HCT116 (cell line): ENCODE data around the gene SLC24A3. TPM values are rescaled to one million over a fixed set of nuclear protein-coding genes. Genes with fewer than 3 reads are reported as not detected.

ENCODE experiments used
- ATAC-seq: fragments of 200-7000 bp; cut with Tn5 transposase; 2 replicates; pipeline ENCODE4 v1.9.1; 2020; ENCODE audit warnings: mild to moderate bottlenecking, moderate library complexity
- BruUV-seq: library from RNA; stranded (reverse); fragments of 400-500 nt; replicated peaks from 2 replicates; lab custom pipeline; 2021; lab: Mats Ljungman, UMichigan
- CTCF ChIA-PET: fragments of 300-600 bp; sonication (Branson Sonifier 250); formaldehyde crosslinking; loops from one replicate; lab custom pipeline; 2021; ENCODE audit warnings: antibody characterized with exemption; lab: Charles Lee
- POLR2A ChIA-PET: fragments of 300-600, 350-600 bp; sonication (Branson Sonifier 250); formaldehyde crosslinking; loops from one replicate; lab custom pipeline; 2021; ENCODE audit warnings: antibody characterized with exemption; lab: Charles Lee
- RAD21 ChIA-PET, 2 experiments: fragments of 300-600 bp; sonication (Branson Sonifier 250); formaldehyde crosslinking; loops; one replicate each; lab custom pipeline; 2023; ENCODE audit warnings: low total read pairs in 2 of 2; ENCODE audit not compliant: uncharacterized antibody in 2 of 2, unreplicated experiment in 2 of 2, low non-redundant PET in 1 of 2; lab: Charles Lee
- DNase-seq: peaks from one replicate; pipeline ENCODE4 v3.0.0-alpha.2; 2010; ENCODE audit warnings: low read depth, low spot score
- H2AFZ ChIP-seq: fragments of 200-600 bp; shearing (Covaris generic), sonication (generic); 2 replicates; pipeline ENCODE4 v1.6.1; 2017; ENCODE audit warnings: low read depth, mixed run types, mixed read lengths, antibody characterized with exemption, low read length; ENCODE audit not compliant: poor library complexity, severe bottlenecking
- H3K27ac ChIP-seq: 2 replicates; pipeline ENCODE4 v1.5.1; 2012; ENCODE audit warnings: low read depth, low read length
- H3K27me3 ChIP-seq: fragments of 200-600 bp; sonication (generic); 2 replicates; pipeline ENCODE4 v1.6.1; 2016; ENCODE audit warnings: mixed run types, low read length, mixed read lengths; ENCODE audit not compliant: insufficient read depth
- H3K36me3 ChIP-seq, 2 experiments: fragments of 200-500 bp in 1 of 2; fragments of 200-600 bp in 1 of 2; sonication (Bioruptor generic) in 1 of 2; sonication (generic) in 1 of 2; 2 replicates each; pipeline versions ENCODE4 v1.5.1 to v1.6.1; 2014 to 2016; ENCODE audit warnings: low read length in 2 of 2, inconsistent platforms in 1 of 2, mixed read lengths in 1 of 2, mixed run types in 1 of 2; ENCODE audit not compliant: insufficient read depth in 2 of 2, control insufficient read depth in 1 of 2
- H3K4me1 ChIP-seq, 2 experiments: fragments of 200-600 bp in 1 of 2; sonication (generic) in 1 of 2; 2 replicates each; pipeline versions ENCODE4 v1.5.1 to v1.6.1; 2012 to 2017; ENCODE audit warnings: low read length in 2 of 2, inconsistent platforms in 1 of 2, mild to moderate bottlenecking in 1 of 2, mixed read lengths in 1 of 2, mixed run types in 1 of 2, moderate library complexity in 1 of 2; ENCODE audit not compliant: insufficient read depth in 2 of 2, control insufficient read depth in 1 of 2
- H3K4me2 ChIP-seq: fragments of 200-600 bp; sonication (generic); 2 replicates; pipeline ENCODE4 v1.6.1; 2017; ENCODE audit warnings: mixed run types, low read length, mixed read lengths
- H3K4me3 ChIP-seq, 2 experiments: fragments of 200-600 bp in 1 of 2; sonication (generic) in 1 of 2; replicated peaks in 1 of 2; 2 replicates each; pipeline ENCODE4 v1.5.1; 2011 to 2016; ENCODE audit warnings: low read length in 2 of 2, control low read depth in 1 of 2, low read depth in 1 of 2, mild to moderate bottlenecking in 1 of 2, mixed read lengths in 1 of 2, mixed run types in 1 of 2
- H3K79me2 ChIP-seq: fragments of 200-600 bp; sonication (generic); 2 replicates; pipeline ENCODE4 v1.6.1; 2017; ENCODE audit warnings: mild to moderate bottlenecking, mixed run types, low read length, moderate library complexity, mixed read lengths; ENCODE audit not compliant: insufficient read depth
- H3K9ac ChIP-seq: fragments of 200-600 bp; sonication (generic); 2 replicates; pipeline ENCODE4 v1.6.1; 2016; ENCODE audit warnings: low read length, mixed read lengths
- H3K9me2 ChIP-seq: fragments of 200-600 bp; sonication (generic), shearing (Covaris generic); 2 replicates; pipeline ENCODE4 v1.6.1; 2017; ENCODE audit warnings: mixed run types, mild to moderate bottlenecking, moderate library complexity; ENCODE audit not compliant: insufficient read depth
- H3K9me3 ChIP-seq, 2 experiments: fragments of 200-500 bp in 1 of 2; fragments of 200-600 bp in 1 of 2; sonication (Bioruptor generic) in 1 of 2; sonication (generic) in 1 of 2; 2 replicates each; pipeline ENCODE4 v1.6.1; 2014 to 2017; ENCODE audit warnings: low read length in 2 of 2, mixed read lengths in 2 of 2, inconsistent platforms in 1 of 2, low read depth in 1 of 2, mild to moderate bottlenecking in 1 of 2, mixed run types in 1 of 2, moderate library complexity in 1 of 2; ENCODE audit not compliant: control insufficient read depth in 1 of 2, insufficient read depth in 1 of 2
- H4K20me1 ChIP-seq: fragments of 200-600 bp; sonication (generic), shearing (Covaris generic); 2 replicates; pipeline ENCODE4 v1.6.1; 2017; ENCODE audit warnings: mixed run types, mild to moderate bottlenecking, moderate library complexity; ENCODE audit not compliant: insufficient read depth
- CEBPB ChIP-seq: IDR thresholded peaks from 2 replicates; pipeline ENCODE4 v1.6.1; 2012; ENCODE audit warnings: low read depth
- EGR1 ChIP-seq: IDR thresholded peaks from 2 replicates; pipeline ENCODE4 v1.6.1; 2012; ENCODE audit warnings: low read depth
- ELF1 ChIP-seq: IDR thresholded peaks from 2 replicates; pipeline ENCODE4 v1.6.1; 2012; ENCODE audit warnings: low read depth, borderline replicate concordance
- EZH2 ChIP-seq: fragments of 200-600 bp; sonication (generic); IDR thresholded peaks from 2 replicates; pipeline ENCODE4 v1.6.1; 2017; ENCODE audit warnings: antibody characterized with exemption, mixed run types
- EZH2phosphoT487 ChIP-seq: fragments of 200-600 bp; IDR thresholded peaks from 2 replicates; pipeline ENCODE4 v1.6.1; 2018; ENCODE audit warnings: antibody characterized with exemption, borderline replicate concordance
- FOSL1 ChIP-seq: IDR thresholded peaks from 2 replicates; pipeline ENCODE4 v1.6.1; 2012; ENCODE audit warnings: low read depth
- JUND ChIP-seq: IDR thresholded peaks from 2 replicates; pipeline ENCODE4 v1.6.1; 2012
- POLR2AphosphoS5 ChIP-seq: IDR thresholded peaks from 2 replicates; pipeline ENCODE4 v1.6.1; 2011; ENCODE audit warnings: mild to moderate bottlenecking, low read depth, low read length, moderate library complexity
- RAD21 ChIP-seq: IDR thresholded peaks from 2 replicates; pipeline ENCODE4 v1.6.1; 2012; ENCODE audit warnings: low read depth, mild to moderate bottlenecking
- SIN3A ChIP-seq: IDR thresholded peaks from 2 replicates; pipeline ENCODE4 v1.6.1; 2012; ENCODE audit warnings: low read depth
- SP1 ChIP-seq: IDR thresholded peaks from 2 replicates; pipeline ENCODE4 v1.6.1; 2012; ENCODE audit warnings: low read depth
- TCF7L2 ChIP-seq: IDR thresholded peaks from 2 replicates; pipeline ENCODE4 v1.7.0; 2011; ENCODE audit warnings: borderline replicate concordance, inconsistent platforms; ENCODE audit not compliant: insufficient read depth, insufficient read length; ENCODE audit errors: extremely low read depth
- YY1 ChIP-seq: IDR thresholded peaks from 2 replicates; pipeline ENCODE4 v1.6.1; 2011; ENCODE audit warnings: low read length, low read depth, moderate library complexity, mild to moderate bottlenecking; ENCODE audit not compliant: insufficient replicate concordance; ENCODE audit errors: extremely low read depth
- ZFX ChIP-seq: fragments of 450-650 bp; IDR thresholded peaks from 2 replicates; pipeline ENCODE4 v1.6.1; 2017
- intact Hi-C: fragments of 100-400 bp; cut with micrococcal nuclease; formaldehyde crosslinking; loops from 2 replicates; pipeline ENCODE4 v1.10.0; 2022
- total RNA-seq: library from RNA; stranded (reverse); gene quantifications from one replicate; pipeline ENCODE4 v1.2.1, GENCODE V29; 2021; ENCODE audit not compliant: unreplicated experiment
- TF ChIP-seq, protein P1 (sequence below): IDR thresholded peaks from 2 replicates; pipeline ENCODE4 v1.6.1; 2012; ENCODE audit warnings: low read depth
- TF ChIP-seq, protein P2 (sequence below): IDR thresholded peaks from 2 replicates; pipeline ENCODE4 v1.6.1; 2012
- TF ChIP-seq, protein P3 (sequence below): IDR thresholded peaks from 2 replicates; pipeline ENCODE4 v1.6.1; 2011; ENCODE audit warnings: mild to moderate bottlenecking, low read length, moderate library complexity; ENCODE audit not compliant: insufficient replicate concordance; ENCODE audit errors: extremely low read depth
- TF ChIP-seq, protein P4 (sequence below): IDR thresholded peaks from 2 replicates; pipeline ENCODE4 v1.6.1; 2012

The SLC24A3 gene
- total RNA-seq, 1 experiment from 2014 or later = not detected

DNA sequence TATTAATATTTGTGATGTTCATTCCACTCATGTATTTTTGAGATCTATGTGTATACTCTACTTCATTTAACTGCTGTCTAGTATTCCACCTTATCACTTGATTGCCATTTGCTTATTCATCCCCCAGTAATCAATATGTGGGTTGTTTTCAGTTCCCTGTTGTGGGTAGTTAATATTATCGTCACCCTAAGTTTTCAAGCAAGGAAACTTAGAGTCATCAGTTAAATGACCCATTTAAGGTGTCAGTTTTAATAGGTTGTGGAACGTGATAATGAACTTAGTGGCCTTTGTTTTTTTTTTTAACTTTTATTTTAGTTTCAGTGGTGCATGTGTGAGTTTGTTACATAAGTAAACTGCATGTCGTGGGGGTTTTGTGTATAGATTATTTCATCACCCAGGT is 90.3 kb downstream of the SLC24A3 start:
- intact Hi-C loops = no loop called here
- peaks cover 0 to 4% of the 10 kb centered on the region in 2 experiments; a peak in 1 of 4 replicates for H3K9me3 ChIP-seq
- H3K79me2 ChIP-seq = no peaks in the 10 kb centered on the region
- H3K27me3 ChIP-seq = no peaks in the 10 kb centered on the region
- no peaks in the 10 kb centered on the region for H3K36me3 ChIP-seq
- TF ChIP-seq EGR1 = no peak
- TF ChIP-seq JUND = no peak
- TF ChIP-seq, protein P1, sequence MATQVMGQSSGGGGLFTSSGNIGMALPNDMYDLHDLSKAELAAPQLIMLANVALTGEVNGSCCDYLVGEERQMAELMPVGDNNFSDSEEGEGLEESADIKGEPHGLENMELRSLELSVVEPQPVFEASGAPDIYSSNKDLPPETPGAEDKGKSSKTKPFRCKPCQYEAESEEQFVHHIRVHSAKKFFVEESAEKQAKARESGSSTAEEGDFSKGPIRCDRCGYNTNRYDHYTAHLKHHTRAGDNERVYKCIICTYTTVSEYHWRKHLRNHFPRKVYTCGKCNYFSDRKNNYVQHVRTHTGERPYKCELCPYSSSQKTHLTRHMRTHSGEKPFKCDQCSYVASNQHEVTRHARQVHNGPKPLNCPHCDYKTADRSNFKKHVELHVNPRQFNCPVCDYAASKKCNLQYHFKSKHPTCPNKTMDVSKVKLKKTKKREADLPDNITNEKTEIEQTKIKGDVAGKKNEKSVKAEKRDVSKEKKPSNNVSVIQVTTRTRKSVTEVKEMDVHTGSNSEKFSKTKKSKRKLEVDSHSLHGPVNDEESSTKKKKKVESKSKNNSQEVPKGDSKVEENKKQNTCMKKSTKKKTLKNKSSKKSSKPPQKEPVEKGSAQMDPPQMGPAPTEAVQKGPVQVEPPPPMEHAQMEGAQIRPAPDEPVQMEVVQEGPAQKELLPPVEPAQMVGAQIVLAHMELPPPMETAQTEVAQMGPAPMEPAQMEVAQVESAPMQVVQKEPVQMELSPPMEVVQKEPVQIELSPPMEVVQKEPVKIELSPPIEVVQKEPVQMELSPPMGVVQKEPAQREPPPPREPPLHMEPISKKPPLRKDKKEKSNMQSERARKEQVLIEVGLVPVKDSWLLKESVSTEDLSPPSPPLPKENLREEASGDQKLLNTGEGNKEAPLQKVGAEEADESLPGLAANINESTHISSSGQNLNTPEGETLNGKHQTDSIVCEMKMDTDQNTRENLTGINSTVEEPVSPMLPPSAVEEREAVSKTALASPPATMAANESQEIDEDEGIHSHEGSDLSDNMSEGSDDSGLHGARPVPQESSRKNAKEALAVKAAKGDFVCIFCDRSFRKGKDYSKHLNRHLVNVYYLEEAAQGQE = no peak
- no peak for TF ChIP-seq SP1
- TF ChIP-seq, protein P2, sequence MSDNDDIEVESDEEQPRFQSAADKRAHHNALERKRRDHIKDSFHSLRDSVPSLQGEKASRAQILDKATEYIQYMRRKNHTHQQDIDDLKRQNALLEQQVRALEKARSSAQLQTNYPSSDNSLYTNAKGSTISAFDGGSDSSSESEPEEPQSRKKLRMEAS = no peak
- TF ChIP-seq YY1 = no peak
- TF ChIP-seq SIN3A = no peak
- no peak for TF ChIP-seq CEBPB
- no peak for TF ChIP-seq RAD21
- no peak for TF ChIP-seq FOSL1
- TF ChIP-seq POLR2AphosphoS5 = no peak
- no peak for TF ChIP-seq EZH2phosphoT487
- TF ChIP-seq, protein P3, sequence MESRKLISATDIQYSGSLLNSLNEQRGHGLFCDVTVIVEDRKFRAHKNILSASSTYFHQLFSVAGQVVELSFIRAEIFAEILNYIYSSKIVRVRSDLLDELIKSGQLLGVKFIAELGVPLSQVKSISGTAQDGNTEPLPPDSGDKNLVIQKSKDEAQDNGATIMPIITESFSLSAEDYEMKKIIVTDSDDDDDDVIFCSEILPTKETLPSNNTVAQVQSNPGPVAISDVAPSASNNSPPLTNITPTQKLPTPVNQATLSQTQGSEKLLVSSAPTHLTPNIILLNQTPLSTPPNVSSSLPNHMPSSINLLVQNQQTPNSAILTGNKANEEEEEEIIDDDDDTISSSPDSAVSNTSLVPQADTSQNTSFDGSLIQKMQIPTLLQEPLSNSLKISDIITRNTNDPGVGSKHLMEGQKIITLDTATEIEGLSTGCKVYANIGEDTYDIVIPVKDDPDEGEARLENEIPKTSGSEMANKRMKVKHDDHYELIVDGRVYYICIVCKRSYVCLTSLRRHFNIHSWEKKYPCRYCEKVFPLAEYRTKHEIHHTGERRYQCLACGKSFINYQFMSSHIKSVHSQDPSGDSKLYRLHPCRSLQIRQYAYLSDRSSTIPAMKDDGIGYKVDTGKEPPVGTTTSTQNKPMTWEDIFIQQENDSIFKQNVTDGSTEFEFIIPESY = no peak
- TF ChIP-seq, protein P4, sequence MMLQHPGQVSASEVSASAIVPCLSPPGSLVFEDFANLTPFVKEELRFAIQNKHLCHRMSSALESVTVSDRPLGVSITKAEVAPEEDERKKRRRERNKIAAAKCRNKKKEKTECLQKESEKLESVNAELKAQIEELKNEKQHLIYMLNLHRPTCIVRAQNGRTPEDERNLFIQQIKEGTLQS = no peak
- TF ChIP-seq ELF1 = no peak
- no peak for TF ChIP-seq TCF7L2
- no peak for TF ChIP-seq ZFX
- no peak for TF ChIP-seq EZH2
- H3K4me3 ChIP-seq = no peak overlapping the region
- RAD21 ChIA-PET = no interaction called here
- POLR2A ChIA-PET = no interaction called here
- ATAC-seq (no peak), DNase-seq (no peak)
- no peak overlapping the region for H2AFZ ChIP-seq
- no peaks in the 10 kb centered on the region for H4K20me1 ChIP-seq
- CTCF ChIA-PET = no interaction called here
- H3K27ac ChIP-seq = no peak overlapping the region
- no peaks in the 10 kb centered on the region for H3K4me1 ChIP-seq
- H3K9ac ChIP-seq = no peak overlapping the region
- BruUV-seq = no TSS peak
- H3K4me2 ChIP-seq = no peak overlapping the region
- H3K9me2 ChIP-seq = no peaks in the 10 kb centered on the region
